Measurements from ENCODE around the gene RGL1. TPM values are rescaled to one million over a fixed set of nuclear protein-coding genes. Genes with fewer than 3 reads are reported as not detected.
A peak's percentile ranks its signal among the peaks of the same experiment; 100 is the strongest.

Gene RGL1
- polyA plus RNA-seq, 3 donors: 3.2 to 34.4 (median 18.4) TPM

DNA sequence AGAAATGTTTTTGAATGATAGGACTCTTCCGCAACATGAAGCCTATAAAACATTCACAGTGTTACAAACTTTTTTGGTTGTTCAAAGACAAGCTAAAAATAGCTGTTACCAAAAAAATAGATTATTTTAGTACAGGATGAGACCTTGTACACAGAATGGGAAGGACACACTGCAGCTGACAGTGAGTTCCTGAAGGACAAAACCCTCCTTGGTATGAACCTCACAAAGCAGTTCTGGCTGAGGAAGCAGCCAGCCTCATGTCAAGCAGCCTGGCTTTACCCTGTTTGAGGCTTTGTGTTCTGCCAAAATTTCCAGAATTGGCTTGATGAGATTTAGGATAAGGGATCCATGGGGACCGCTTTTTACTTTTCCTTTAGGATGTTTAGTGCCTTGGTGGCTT is 93.7 kb downstream of the RGL1 start:
- no peak overlapping the region for H3K27ac ChIP-seq (ENCODE audit: low read depth, low read length)
- WGBS, 3 donors: 60 to 68% (median 60%) methylated on average over 2 of the region's 2 CpGs

DNA sequence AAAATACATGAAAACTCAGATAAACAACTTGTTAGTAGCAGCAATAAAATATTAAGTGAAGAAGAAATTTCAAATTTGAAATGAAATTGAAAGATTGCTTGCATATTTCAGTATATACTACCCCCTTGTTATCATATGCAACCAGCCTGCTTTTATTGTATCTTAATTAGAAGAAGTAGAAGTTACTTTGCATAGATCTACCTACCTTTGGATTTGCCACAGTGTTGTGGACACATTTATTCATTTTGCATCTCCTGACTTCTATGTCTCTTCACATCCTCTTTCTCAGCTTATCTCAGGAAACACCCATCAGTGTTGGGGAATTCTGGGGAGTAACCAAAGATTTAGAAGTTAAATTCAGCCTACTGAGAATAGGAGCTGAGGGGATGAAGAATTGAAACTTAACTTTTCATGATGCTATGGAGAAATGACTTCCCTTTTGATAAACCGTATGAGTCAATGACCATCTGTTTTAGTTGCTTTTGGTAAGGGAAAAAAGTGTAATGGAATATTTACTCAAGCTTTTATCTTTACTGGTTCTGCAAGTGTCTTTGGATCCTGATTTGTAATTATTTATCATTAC is 96.9 kb downstream of the RGL1 start:
- WGBS, 3 donors: 10 to 17% (median 15%) methylated on average over 1 of the region's 1 CpG

DNA sequence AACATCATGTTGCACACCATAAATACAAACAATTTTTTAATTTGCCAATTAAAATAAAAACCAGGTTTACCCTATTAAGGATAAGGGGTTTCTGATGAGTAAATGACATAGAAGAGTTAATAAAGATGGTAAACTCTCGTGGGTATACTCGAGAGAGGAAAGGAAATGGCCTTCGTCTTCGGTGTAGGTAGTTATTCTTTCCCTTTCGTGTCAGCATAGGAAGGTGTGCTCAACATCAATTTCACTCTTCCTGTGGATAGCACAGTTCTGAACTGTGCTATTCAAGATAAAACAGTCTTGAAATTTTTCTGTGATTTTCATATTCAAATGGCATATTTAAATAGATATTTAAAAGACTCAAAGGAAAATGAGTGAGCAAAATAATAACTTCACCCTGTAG is 98.2 kb downstream of the RGL1 start:
- WGBS, 3 donors: 58 to 78% (median 61%) methylated on average over 5 of the region's 5 CpGs

More for the DNA sequence above, 96.9 kb downstream of the RGL1 start:
- H3K27ac ChIP-seq (ENCODE audit: low read depth, low read length): no peak overlapping the region

DNA sequence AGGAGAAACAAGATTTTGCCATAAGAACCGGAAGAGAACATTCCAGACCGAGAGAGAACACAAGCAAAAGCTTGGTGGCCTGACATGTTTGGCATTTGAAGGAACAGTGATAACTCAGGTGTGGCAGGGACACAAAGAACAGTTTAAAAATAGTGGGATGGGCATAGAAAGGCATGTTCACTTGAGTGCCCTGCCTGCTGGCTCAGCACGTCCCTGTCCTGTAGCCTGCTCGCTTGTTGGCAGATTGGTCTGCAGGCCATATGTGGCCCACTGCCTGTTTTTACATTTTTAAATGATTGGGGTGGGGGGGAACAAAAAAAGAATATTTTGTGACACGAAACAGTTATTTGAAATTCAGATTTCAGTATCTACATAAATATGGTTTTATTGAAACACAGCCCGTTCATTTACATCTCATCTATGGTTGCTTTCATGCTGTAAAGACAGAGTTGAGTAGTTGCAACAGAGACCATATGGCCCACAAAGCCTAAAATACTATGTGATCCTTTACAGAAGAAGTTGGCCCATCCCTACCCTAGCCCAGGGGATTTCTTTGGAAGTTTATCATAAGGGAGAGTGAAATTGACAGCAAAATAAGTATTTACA is 100.7 kb downstream of the RGL1 start:
- WGBS, 3 donors: 91 to 94% (median 93%) methylated on average over 6 of the region's 6 CpGs
- no peak overlapping the region for H3K27ac ChIP-seq (ENCODE audit: low read depth, low read length)

More for the DNA sequence above, 98.2 kb downstream of the RGL1 start:
- no peak overlapping the region for H3K27ac ChIP-seq (ENCODE audit: low read depth, low read length)

DNA sequence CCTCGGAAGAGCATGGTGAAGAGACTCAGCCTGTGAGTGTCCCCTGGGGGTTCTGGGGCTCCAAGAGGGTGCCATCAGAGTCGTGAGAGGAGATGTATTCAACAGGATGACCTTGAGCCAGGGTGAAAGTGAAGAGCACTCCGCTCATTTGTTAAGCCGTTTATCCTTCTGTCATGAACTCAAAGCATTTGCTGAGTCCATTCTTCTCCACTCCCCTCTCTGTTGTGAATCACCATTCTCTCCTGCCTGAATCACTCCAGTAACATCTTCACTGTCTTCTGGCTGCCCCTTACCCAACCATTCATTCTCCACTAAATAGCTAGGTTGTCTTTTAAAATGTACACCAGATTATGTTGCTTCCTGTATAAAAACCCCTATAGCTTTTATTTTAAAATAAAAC is 102.2 kb downstream of the RGL1 start:
- WGBS, 3 donors: 84 to 88% (median 85%) methylated on average over 4 of the region's 4 CpGs
- H3K27ac ChIP-seq (ENCODE audit: low read depth, low read length): no peak overlapping the region

DNA sequence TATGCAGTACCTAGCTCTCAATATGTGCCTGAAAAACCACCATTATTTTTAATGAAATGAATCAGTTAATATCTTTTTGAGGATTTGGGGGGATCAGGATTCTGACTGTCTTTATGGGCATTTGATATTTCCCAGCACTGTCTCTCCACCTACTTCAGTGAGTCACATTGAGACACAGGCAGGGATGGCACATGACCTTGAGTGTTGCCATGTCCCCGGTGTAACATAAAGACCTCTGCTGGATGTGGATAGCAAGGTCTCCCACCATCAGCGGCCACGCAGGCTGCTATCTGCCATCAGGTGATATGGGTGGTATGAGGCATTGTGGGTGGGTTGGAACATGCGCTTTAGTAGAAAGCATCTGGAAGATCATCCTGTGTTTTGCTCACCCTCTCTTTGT is 103.2 kb downstream of the RGL1 start:
- no peak overlapping the region for H3K27ac ChIP-seq (ENCODE audit: low read depth, low read length)
- WGBS, 3 donors: 95 to 97% (median 96%) methylated on average over 4 of the region's 4 CpGs

DNA sequence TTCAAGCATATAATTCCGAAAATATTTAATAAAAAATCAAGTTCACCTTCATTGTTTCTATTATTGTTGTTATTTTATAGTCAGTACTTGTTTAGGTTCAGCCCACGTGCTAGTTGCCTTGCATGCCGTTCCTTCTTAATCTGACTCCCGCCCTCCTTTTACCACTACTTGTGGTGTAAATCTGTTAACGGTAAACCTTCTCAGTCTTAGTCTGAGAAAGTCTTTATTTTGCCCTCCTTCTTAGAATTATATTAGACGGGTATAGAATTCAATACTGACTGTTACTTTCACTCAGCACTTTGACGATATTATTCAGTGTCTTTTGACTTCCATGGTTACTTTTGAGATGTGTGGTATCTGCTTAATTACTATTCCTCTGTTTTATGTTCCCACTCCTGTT is 104.8 kb downstream of the RGL1 start:
- 87 to 95% (median 95%) methylated on average over 7 of the region's 7 CpGs for WGBS, 3 donors
- no peak overlapping the region for H3K27ac ChIP-seq (ENCODE audit: low read depth, low read length)

DNA sequence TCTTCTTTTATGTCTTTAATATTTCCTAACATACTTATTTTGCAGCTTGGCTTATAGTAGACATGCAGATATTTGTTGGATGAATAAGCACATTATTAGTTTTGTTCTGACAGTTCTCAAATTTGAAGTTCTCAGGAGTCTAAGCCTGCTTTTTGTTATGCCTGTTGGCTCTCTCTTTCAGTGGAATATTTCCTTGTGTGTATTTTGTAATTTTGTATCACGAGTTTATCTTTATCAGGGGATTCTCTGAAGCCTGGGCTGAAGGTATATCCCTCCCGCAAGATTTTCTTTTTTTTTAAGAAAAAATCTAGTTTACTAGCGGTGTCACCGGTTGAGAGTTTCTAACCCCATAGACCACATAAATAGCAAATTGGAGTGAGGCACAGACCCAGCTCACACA is 105.9 kb downstream of the RGL1 start:
- WGBS, 3 donors: 64 to 84% (median 65%) methylated on average over 4 of the region's 4 CpGs
- H3K27ac ChIP-seq (ENCODE audit: low read depth, low read length): peak overlapping the region; percentile 26

DNA sequence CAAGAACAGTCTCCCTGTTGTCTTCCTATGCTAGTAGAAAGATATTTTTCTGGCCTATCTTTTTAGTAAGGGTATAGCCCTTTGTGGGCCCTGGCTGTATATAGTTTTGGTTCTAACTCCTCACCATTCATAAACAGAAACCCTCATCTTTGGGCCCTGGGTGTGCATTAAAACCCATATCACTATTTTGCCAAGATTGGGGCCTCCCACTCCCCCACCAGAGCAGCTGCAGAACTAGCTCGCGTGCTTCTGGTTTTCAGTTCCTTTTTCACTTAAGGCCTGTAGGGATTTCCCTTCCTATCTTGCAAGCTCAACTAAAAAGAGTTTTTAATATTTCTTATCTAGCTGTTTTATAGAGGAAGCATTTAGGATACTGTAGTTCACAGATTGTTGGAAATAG is 106.4 kb downstream of the RGL1 start:
- H3K27ac ChIP-seq (ENCODE audit: low read depth, low read length): peak overlapping the region; percentile 26
- WGBS, 3 donors: 17 to 71% (median 36%) methylated on average over 2 of the region's 2 CpGs

DNA sequence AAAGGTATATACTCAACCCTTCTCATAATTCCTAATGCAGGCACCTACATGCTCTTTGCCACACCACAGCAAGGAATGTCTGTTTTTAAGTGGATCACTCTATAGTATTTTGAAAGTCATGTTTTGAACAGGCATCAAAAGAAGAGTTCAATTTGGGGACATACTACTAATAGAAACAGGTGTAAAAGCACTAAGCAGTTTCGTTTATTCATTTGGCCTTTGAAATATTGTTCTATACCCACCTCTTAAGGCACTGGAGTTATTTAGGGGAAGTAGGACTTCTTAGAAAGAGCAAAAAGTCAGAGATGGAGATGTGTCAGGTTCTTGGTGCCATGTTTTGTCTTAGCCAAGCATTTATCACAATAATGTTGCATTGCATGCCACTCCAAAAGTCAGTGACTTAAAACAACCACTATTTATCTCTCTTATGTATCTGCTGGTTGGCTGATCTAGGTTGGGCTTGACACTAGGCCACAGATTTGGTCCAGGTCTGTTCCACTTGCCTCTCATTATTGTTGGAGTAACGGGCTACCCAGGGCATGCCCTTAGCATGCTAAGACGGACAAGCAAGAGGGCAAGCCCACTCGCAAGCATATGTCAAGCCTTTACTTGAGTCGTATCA is 107.5 kb downstream of the RGL1 start:
- WGBS, 3 donors: 89 to 96% (median 94%) methylated on average over 5 of the region's 5 CpGs
- no peak overlapping the region for H3K27ac ChIP-seq (ENCODE audit: low read depth, low read length)

DNA sequence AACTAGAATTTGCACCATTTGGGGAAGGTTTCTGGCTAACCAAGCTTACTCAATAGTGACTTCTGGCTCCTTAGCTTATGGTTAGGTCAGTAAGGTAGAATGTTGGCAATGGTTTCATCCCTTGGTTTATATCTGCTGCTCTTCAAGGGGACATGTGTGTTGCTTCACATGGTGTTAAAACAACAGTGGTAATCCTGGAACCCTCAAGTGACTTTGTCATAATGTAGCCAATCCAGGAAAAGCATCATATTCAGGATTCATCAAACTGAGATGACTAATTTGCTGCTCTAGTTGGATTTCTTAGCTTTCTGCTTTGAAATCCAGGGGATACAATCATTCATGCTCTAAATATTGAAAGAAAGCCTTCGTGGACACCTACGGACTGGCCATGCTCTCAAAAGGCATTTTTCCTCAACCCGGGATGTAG is 108.7 kb downstream of the RGL1 start:
- no peak overlapping the region for H3K27ac ChIP-seq (ENCODE audit: low read depth, low read length)
- WGBS, 3 donors: 90 to 94% (median 93%) methylated on average over 3 of the region's 3 CpGs

DNA sequence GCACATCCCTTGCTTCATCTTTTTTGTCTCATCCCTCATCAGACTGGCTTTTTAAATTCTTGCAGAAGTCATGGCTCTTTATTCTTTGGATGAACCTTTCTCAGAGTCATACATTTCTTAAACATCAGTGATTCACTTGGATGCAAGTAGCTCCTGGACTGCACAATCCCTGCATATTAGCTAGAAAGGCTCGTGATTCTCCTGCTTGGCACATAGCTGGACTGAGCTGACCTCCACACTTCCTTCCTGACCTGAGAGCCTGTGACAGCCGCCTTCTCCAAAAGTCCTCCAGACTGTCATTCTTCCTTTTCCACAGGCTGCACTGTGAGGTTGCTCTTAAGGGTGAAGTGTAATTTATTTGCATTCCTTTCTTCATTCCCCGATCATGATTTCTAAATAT is 109.4 kb downstream of the RGL1 start:
- 34 to 42% (median 36%) methylated on average over 3 of the region's 3 CpGs for WGBS, 3 donors
- no peak overlapping the region for H3K27ac ChIP-seq (ENCODE audit: low read depth, low read length)

DNA sequence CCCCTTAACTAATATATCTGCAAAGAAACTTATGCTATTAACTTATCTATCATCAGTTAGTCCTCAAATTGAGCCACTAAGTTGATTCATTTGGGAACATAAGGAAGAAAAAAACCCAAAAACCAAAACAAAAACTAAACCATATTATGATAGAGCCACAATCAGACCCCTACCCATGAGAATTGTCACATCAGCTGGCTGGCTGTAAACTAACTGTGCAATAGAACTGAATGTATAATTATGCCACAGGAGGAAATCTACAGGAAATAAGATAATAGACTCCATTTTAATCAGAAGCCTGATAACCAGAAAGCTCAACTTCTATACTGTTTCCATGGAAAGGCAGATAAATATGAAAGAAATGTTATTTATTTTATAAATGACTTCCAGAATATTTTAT is 110.0 kb downstream of the RGL1 start:
- H3K27ac ChIP-seq (ENCODE audit: low read depth, low read length): no peak overlapping the region

DNA sequence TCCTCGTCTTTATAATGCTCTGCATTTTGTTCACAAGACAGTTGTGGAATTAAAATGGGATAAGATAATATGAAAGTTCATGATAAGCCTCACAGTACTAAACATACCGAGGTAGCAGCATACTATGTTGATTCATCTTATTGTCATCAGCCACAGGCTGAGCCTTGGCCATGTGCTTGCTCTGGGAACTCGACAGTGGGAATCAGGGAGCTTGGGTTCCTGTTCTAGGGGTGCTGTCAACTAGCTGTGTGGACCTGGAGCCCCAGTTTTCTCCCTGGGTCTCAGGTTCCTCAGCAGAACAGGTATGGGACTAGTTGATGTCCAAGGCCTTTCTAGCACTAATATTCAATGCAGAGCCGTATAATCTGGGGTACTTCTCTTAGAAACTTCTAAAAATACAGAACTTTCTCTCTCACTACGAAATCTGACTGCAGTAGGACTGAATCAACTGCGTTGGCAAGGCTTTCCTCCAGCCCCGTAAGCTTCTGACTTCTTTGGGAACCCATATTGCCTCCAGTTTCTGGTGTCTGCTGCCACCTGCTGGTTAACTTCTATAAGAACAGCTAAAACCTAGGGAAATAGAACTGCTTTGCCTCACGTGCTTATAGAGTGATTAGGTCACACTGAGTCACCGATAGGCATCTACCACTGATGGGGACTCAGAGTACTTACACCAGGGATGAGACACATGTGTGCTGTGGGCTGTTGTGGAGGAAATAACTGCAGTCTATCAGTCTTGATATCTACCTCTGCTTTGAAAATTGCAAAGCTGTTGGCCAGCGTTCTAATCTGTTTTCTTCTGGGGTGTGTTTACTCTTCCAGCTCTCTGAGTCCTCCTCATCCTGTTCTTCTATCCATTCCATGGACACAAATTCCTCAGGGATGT is 110.9 kb downstream of the RGL1 start:
- H3K27ac ChIP-seq (ENCODE audit: low read depth, low read length): no peak overlapping the region
- 13 to 19% (median 17%) methylated on average over 10 of the region's 10 CpGs for WGBS, 3 donors

DNA sequence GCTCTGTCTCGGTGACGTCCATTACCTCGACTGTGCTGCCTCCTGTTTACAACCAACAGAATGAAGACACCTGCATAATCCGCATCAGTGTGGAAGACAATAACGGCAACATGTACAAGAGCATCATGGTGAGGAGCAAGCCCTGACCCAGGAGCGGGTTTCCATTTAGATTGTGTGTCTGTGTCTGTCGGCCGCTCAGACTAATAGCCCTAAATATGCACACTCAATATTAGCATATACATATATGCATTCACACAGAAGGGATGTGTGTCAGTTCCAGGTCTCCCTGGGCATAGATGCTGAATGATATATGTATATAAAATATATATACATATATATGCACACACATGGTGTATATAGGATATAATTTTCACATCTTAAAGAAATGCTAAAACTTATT is 111.7 kb downstream of the RGL1 start:
- no peak overlapping the region for H3K27ac ChIP-seq (ENCODE audit: low read depth, low read length)

DNA sequence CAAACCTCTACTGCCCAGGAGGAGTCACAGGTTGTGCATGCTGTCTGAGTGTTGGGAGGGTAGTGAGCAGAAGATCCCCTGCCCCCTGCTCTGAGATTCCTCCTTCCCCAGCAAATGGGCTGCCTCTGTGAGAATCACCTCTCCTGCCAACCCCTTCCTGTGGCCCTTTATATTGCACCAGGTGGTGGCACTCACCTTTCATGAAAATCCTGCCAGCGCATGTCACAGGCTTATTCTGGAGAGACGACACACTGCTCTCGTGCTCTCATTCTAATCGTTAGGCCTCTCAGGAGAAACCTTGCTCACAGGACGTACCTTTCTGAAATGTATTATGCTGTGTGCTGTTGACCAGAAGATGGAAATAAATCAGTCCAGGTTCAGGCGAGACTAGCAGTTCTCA is 113.7 kb downstream of the RGL1 start:
- 61 to 88% (median 80%) methylated on average over 6 of the region's 6 CpGs for WGBS, 3 donors

More for the DNA sequence above, 111.7 kb downstream of the RGL1 start:
- WGBS, 3 donors: 91 to 93% (median 91%) methylated on average over 8 of the region's 8 CpGs

DNA sequence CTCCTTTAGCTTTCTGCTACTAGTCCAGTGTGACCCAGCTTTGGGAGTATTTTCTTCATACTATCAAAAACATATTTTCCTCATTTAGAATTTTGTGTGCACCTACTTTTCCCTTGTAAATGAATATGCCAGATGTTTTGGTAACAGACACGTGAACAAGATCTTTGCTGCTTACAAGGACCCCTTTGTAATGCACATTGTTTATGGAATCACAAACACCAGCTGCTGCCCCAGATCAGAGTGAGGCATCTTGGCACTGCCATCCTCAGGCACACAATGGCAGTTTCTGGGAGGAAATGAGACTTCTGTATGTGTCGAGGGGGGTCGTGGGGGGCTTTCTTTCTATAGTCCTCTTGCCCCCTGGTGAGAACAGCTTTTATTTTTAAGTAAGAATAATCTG is 115.7 kb downstream of the RGL1 start:
- 57 to 64% (median 60%) methylated on average over 3 of the region's 3 CpGs for WGBS, 3 donors
- no peak overlapping the region for H3K27ac ChIP-seq (ENCODE audit: low read depth, low read length)

More for the DNA sequence above, 113.7 kb downstream of the RGL1 start:
- H3K27ac ChIP-seq (ENCODE audit: low read depth, low read length): no peak overlapping the region

DNA sequence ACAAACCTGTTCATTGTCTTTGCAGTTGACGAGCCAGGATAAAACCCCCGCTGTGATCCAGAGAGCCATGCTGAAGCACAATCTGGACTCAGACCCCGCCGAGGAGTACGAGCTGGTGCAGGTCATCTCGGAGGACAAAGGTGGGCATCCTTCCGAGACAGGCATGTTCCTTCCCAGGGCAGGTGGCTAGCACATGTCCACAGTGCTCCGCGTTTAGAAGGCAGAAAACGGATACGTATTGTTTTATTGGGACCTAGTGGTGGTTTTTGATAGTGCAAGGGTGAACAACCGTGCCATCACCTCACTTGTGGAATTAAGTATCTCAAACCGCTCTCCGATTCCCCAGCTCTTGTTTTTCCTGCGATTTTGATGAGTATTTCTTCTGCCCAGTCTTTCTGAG is 117.3 kb downstream of the RGL1 start:
- H3K27ac ChIP-seq (ENCODE audit: low read depth, low read length): no peak overlapping the region
- WGBS, 3 donors: 86 to 94% (median 91%) methylated on average over 15 of the region's 15 CpGs

DNA sequence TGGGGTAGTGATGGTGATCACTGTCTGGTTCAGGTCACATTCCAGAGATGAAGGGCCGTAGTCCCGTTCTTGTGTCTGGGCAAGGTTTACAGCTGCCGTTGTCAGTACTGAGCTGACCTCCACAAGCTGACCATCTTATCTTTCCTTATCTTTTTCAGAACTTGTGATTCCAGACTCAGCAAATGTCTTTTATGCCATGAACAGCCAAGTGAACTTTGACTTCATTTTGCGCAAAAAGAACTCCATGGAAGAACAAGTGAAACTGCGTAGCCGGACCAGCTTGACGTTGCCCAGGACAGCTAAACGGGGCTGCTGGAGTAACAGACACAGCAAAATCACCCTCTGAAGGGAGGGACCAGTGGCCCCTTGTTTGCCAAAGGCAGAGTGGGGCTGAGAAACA is 121.0 kb downstream of the RGL1 start:
- WGBS, 3 donors: 64 to 84% (median 82%) methylated on average over 8 of the region's 8 CpGs
- no peak overlapping the region for H3K27ac ChIP-seq (ENCODE audit: low read depth, low read length)
